ENCODE data around the gene LRP8.
A peak's percentile ranks its signal among the peaks of the same experiment; 100 is the strongest.
"Not testable (repeated sequence)": the region's sequence is repeated elsewhere in the genome, so short reads cannot be mapped to it uniquely, and the experiment has no call there.

LRP8 gene

DNA sequence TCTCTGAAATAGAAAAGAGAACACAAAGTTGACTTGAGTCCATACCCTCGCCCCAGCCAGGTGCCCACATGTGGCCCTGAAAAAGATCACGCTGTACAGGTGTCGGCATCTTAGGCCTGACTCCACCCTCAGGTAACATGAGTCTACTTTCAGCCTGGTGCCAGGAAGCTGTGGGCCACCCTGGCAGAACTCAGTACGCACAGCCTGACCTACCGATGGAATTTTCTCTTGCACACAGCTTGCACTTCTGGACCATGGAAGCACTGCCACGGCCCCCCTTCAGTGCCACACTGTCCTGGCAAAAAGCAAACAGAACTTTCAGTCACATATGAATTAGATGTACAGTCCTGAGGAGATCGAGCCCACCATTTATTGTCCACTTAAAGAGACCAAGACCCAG, 109.7 kb downstream of the LRP8 start:
- no peak for DNase-seq (ENCODE audit: low read depth in 2 of 2)

DNA sequence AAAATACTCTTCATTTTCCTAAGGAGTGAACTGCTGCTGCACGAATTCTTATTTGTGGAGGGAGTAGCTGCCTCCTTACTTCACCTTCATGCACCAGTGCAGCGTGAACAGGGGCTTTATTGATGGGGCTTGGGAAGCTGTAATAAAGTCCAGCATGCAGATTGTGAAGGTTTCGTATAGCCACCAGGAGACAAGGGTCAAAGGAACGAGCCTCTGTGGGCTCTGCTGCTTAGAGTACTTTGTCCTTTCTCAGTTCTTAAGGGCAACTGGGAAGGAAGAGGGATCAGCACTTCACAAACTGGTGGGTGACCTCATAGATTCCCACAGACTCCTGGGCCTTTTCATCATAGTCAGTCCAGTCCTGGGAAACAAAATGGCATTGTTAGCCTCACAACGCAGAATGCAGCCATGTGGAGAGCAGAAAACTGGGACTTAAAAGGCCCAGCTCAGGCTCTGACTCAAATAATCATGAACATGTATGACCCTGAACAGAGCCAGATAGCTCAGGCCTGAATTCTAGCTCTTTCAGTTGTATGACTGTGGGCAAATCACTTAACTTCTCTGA, 113.4 kb downstream of the LRP8 start:
- DNase-seq (ENCODE audit: low read depth in 2 of 2) = no peak

- no peak for DNase-seq (ENCODE audit: low read depth in 2 of 2)
Observed at GRCh38 chr1:53210954-53211353, 116.9 kb downstream of the LRP8 start.

DNA sequence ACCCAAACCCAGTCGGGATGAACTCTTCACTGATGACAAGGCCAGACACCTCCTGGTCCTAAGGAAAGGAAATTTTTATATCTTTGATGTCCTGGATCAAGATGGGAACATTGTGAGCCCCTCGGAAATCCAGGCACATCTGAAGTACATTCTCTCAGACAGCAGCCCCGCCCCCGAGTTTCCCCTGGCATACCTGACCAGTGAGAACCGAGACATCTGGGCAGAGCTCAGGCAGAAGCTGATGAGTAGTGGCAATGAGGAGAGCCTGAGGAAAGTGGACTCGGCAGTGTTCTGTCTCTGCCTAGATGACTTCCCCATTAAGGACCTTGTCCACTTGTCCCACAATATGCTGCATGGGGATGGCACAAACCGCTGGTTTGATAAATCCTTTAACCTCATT, 117.5 kb downstream of the LRP8 start:
- DNase-seq (ENCODE audit: low read depth in 2 of 2) = no peak

DNA sequence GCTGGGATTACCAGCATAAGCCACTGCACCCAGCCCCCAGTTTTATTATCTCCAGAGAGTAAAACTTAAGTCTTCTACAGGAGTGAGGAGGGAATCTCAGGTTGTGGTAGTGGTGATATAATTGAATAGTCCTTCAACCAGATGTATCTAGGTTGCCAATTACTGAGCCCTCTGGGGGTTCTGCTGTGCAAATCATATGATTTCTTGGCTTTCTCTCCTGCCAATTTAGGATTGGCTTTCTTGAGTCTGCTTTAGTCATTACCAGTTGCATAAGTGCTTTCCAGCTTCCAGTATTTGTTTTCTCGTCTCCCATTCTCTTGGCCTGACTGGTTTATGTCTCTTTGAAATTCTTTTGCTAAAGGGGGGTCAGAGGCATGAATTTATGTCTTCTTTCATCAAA, 120.1 kb downstream of the LRP8 start:
- no peak for DNase-seq (ENCODE audit: low read depth in 2 of 2)

DNA sequence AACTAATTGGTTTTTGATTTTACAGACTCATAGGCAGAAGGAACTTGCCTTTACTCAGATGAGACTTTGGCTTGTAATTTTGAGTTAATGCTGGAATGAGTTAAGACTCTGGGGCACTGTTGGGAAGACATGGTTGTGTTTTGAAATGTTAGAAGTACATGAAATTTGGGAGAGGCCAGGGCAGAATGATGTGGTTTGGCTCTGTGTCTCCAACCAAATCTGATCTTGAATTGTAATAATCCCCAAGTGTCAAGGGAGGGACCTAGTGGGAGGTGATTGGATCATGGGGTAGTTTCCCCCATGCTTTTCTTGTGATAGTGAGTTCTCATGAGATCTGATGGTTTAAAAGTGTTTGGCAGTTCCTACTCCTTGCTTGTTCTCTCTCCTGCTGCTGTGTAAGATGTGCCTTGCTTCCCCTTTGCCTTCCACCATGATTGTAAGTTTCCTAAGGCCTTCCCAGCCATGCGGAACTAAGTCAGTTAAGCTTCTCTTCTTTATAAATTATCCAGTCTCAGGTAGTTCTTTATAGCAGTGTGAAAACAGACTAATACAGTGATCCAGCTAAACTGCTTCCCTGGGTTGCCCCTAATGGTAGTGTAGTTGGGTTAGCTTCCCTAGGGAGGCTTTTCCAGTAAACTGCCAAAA, 121.0 kb downstream of the LRP8 start:
- DNase-seq (ENCODE audit: low read depth in 2 of 2) = no peak

DNA sequence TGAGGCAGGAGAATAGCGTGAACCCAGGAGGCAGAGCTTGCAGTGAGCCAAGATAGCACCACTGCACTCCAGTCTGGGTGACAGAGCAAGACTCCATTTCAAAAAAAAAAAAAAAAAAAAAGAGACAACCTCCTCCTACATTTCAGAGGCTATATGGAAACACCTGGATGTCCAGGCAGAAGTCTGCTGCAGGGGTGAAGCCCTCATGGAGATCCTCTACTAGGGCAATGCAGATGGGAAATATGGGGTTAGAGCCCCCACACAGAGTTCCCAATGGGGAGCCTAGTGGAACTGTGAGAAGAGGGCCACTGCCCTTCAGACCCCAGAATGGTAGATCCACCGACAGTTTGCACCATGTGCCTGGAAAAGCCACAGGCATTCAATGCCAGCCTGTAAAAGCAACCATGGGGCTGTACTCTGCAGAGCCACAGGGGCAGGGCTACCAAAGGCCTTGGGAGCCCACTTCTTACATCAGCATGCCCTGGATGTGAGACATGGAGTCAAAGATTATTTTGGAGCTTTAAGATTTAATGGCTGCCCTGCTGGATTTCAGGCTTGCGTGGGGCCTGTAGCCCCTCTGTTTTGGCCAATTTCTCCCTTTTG, 121.7 kb downstream of the LRP8 start:
- DNase-seq (ENCODE audit: low read depth in 2 of 2) = not testable (repeated sequence)

DNA sequence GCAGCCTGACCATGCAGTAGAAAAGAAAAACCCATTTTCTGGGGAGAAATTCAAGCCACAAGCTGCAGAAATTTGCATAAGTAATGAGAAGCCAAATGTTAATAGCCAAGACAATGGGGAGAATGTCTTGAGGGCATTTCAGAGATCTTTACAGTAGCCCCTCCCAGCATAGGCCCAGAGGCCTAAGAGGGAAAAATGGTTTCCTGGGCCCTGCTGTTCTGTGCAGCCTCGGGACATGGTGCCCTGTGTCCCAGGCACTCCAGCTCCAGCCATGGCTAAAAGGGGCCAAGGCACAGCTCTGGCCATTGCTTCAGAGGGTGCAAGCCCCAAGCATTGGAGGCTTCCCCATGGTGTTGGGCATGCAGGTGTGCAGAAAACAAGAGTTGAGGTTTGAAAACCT, 122.4 kb downstream of the LRP8 start:
- not testable (repeated sequence) for DNase-seq (ENCODE audit: low read depth in 2 of 2)

- DNase-seq (ENCODE audit: low read depth in 2 of 2) = no peak
Observed at GRCh38 chr1:53203466-53203865, 124.4 kb downstream of the LRP8 start.

GRCh38 chr1:53198241-53198651, 129.6 kb downstream of the LRP8 start:
- DNase-seq (ENCODE audit: low read depth in 2 of 2) = peak; percentile 70 to 75

DNA sequence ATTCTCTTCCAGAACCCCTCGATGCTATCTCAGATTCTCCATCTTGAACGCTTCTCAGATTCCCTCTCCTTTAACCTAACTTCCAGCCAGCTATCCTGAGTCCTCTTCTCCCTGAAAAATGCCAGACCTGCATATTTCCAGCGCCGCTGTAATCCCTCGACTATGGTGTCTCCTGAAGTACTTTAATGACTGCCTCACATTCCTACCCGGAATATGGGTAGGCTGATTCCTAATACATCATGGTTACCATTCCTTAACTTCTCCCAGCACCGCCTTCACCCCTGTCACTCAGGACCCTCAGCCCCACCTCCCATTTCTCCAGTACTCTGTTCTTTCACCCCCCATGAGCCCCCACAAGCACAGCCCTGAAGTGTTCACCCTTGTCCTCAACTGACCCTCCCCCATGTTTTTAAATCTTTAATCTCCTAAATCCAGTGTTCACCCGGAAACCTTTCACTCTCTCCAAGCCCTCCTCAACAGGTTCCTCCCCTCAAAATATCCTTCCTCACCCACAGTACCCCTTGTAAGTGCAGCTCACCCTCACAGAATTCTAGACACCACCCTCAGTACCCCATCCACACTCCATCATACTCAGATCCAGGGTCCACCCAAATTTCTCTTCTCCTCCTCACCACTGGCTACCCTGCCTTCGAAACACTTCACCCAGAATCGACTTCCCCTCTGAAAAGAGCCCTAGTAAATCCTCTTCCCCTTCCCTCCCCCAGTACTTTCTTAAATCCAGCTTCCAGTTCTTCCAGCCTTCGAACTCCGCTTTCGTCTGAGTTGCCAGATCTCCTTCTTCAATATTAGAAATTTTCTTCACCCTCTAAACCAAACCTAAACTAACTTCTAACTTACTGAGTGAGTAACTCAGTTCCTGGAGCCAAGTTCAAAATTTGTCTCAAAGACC, 130.3 kb downstream of the LRP8 start:
- no peak for DNase-seq (ENCODE audit: low read depth in 2 of 2)

DNA sequence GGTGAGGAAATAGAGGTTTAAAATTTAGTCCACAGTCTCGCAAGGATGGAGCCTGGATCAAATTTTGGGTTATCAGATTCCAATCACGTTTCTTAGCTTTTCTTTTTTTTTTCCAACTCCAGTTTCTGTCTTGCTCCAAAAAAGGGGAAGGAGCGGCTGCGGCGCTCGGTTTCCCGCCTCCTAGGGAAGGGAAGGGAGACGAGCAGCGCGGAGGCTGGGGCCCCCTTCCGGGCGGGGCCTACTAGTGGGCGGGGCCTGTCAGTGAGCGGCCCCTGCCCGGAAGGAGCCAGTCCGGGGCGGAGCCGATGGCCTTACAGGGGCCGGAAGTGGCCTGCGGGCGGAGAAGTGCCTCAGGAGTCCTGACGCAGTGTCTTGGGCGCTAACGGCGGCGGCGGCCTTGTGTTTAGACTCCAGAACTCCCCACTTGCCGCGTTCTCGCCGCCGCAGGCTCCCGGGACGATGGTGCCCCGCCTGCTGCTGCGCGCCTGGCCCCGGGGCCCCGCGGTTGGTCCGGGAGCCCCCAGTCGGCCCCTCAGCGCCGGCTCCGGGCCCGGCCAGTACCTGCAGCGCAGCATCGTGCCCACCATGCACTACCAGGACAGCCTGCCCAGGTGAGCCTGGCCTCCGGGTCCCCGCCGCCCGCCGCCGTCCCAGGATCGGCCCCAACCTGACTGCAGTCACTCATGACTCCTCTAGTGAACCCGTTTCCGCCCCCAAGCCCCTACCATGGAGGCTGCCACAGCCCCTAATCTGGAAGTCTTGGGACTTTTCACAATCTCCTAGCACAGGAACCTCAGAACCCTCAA, 131.2 kb downstream of the LRP8 start, which contains the start of gene CPT2:
CPT2 (plus strand) TSS at position 340 of the 806 bp plus-strand sequence; CDS start at position 460, 120 bp downstream.
- DNase-seq (ENCODE audit: low read depth in 2 of 2) = peak; percentile 79 to 81

- no peak for DNase-seq (ENCODE audit: low read depth in 2 of 2)
Observed at GRCh38 chr1:53196017-53196484, 131.8 kb downstream of the LRP8 start.

GRCh38 chr1:53195246-53196016, 132.4 kb downstream of the LRP8 start:
- DNase-seq (ENCODE audit: low read depth in 2 of 2) = no peak
